ENCODE data around the gene MMP15.
A peak's percentile ranks its signal among the peaks of the same experiment; 100 is the strongest.

The MMP15 gene

GRCh38 chr16:57984443-57985203 is 40.9 kb upstream of the MMP15 start:
- peak overlapping the region; percentile 19 for H3K4me3 ChIP-seq (ENCODE audit: low read depth, low read length)
- peak; percentile 88 for DNase-seq (ENCODE audit: low read depth)
- TF ChIP-seq CTCF (IDR thresholded peaks at IDR 0.05; ENCODE audit: insufficient read depth, low read depth, low read length, missing control alignments), result no peak

- DNase-seq (ENCODE audit: low read depth), result no peak
- H3K4me3 ChIP-seq (ENCODE audit: low read depth, low read length), result no peak overlapping the region
- no peak for TF ChIP-seq CTCF (IDR thresholded peaks at IDR 0.05; ENCODE audit: insufficient read depth, low read depth, low read length, missing control alignments)
Observed at GRCh38 chr16:57985204-57986181, 40.1 kb upstream of the MMP15 start.

- no peak for TF ChIP-seq CTCF (IDR thresholded peaks at IDR 0.05; ENCODE audit: insufficient read depth, low read depth, low read length, missing control alignments)
- H3K4me3 ChIP-seq (ENCODE audit: low read depth, low read length), result no peak overlapping the region
- no peak for DNase-seq (ENCODE audit: low read depth)
Observed at GRCh38 chr16:57986196-57986595, 39.4 kb upstream of the MMP15 start.

GRCh38 chr16:57987441-57988177 is 37.9 kb upstream of the MMP15 start:
- TF ChIP-seq CTCF (IDR thresholded peaks at IDR 0.05; ENCODE audit: insufficient read depth, low read depth, low read length, missing control alignments), result no peak
- no peak for DNase-seq (ENCODE audit: low read depth)
- no peak overlapping the region for H3K4me3 ChIP-seq (ENCODE audit: low read depth, low read length)

- peak; percentile 12 for DNase-seq (ENCODE audit: low read depth)
- no peak overlapping the region for H3K4me3 ChIP-seq (ENCODE audit: low read depth, low read length)
- TF ChIP-seq CTCF (IDR thresholded peaks at IDR 0.05; ENCODE audit: insufficient read depth, low read depth, low read length, missing control alignments), result no peak
Observed at GRCh38 chr16:57988929-57989328, 36.6 kb upstream of the MMP15 start.

GRCh38 chr16:57991551-57992059 is 33.9 kb upstream of the MMP15 start:
- H3K4me3 ChIP-seq (ENCODE audit: low read depth, low read length), result no peak overlapping the region
- no peak for DNase-seq (ENCODE audit: low read depth)
- no peak for TF ChIP-seq CTCF (IDR thresholded peaks at IDR 0.05; ENCODE audit: insufficient read depth, low read depth, low read length, missing control alignments)

Data from GM12865 (cell line).